Measurements from ENCODE around the gene RANGAP1. TPM values are rescaled to one million over a fixed set of nuclear protein-coding genes. Genes with fewer than 3 reads are reported as not detected.

Gene RANGAP1
- total and polyA plus RNA-seq, 2 of the 4 experiments (the other 2 are of a cell fraction), result 71.2 to 148 TPM

DNA sequence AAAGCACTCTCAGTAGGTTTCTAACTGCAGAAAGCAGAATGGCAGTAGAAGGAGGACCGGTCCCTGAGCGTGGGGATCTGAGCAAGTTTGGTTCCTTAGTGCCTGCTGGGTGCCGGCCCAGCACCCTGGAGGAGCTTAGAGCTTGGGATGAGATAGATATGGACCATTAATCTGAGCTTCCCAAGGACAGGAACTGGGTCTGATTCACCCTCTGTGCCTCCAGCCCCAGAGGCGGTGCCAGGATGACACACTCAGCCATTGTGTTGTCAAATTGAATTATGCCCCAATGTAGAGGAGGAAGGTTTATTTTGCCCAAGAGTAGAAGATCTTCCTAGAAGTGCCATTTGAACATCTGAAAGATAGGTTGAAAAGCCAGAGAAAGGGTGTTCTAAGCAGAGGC lies 19.7 kb upstream of the RANGAP1 start:
- ChIA-PET POLR2A (ENCODE audit: unreplicated experiment) (no interaction called here), CTCF (no interaction called here)
- DNase-seq (peak; percentile 73), ATAC-seq (ENCODE audit: low read depth) (peak; percentile 35)
- peaks cover 17 to 58% of the 10 kb centered on the region in 2 experiments; a peak in 3 of 4 replicates for H3K79me1 ChIP-seq (ENCODE audit: low read depth in 1 of 2, low read length in 2 of 2)
- no peaks in the 10 kb centered on the region for H3K9me3 ChIP-seq (ENCODE audit: control insufficient read depth, insufficient read depth, low read length)
- BruUV-seq (replicated peaks), result no TSS peak
- in situ Hi-C loops (cut with MboI; ENCODE audit: low sequenced_read_pairs) (no loop called here), dilution Hi-C loops (cut with HindIII; ENCODE audit: low sequenced_read_pairs, unreplicated experiment) (no loop called here), intact Hi-C loops (cut with micrococcal nuclease) (no loop called here)
- peak overlapping the region; percentile 33; the same call in 1 of the 2 replicates for H3K18ac ChIP-seq (ENCODE audit: low read depth, low read length)
- peak overlapping the region in 1 of 2 experiments; percentile 49; a peak in 1 of 4 replicates for H4K8ac ChIP-seq (ENCODE audit: low read depth in 2 of 2, low read length in 2 of 2)
- H4K5ac ChIP-seq (ENCODE audit: low read depth, low read length), result peak overlapping the region; percentile 43; the same call in 1 of the 2 replicates
- 100% methylated on average over 1 of the region's 4 CpGs; no CpG with 5 or more reads in 1 of the 2 experiments for WGBS, 2 experiments (ENCODE audit: extremely low coverage in 2 of 2, insufficient read length in 1 of 2)
- H2BK5ac ChIP-seq (ENCODE audit: low read depth, low read length, poor library complexity, severe bottlenecking), result peak overlapping the region; percentile 43
- no peak overlapping the region for H3K9ac ChIP-seq (ENCODE audit: low read depth, low read length)
- no peak overlapping the region for H2BK20ac ChIP-seq (ENCODE audit: low read depth, low read length)
- peaks cover 18% of the 10 kb centered on the region for H3K9me1 ChIP-seq (ENCODE audit: insufficient read depth, low read length)
- no peak overlapping the region for H2BK15ac ChIP-seq (ENCODE audit: low read depth, low read length)
- TF ChIP-seq, protein P1, sequence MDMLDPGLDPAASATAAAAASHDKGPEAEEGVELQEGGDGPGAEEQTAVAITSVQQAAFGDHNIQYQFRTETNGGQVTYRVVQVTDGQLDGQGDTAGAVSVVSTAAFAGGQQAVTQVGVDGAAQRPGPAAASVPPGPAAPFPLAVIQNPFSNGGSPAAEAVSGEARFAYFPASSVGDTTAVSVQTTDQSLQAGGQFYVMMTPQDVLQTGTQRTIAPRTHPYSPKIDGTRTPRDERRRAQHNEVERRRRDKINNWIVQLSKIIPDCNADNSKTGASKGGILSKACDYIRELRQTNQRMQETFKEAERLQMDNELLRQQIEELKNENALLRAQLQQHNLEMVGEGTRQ (IDR thresholded peaks at IDR 0.05; ENCODE audit: low read depth, low read length), result no peak
- TF ChIP-seq RAD21 (IDR thresholded peaks at IDR 0.05; ENCODE audit: low read length) (no peak), SMC3 (IDR thresholded peaks at IDR 0.05; ENCODE audit: low read depth, low read length) (no peak), MXI1 (IDR thresholded peaks at IDR 0.05; ENCODE audit: borderline replicate concordance, low read depth, low read length) (no peak), RCOR1 (IDR thresholded peaks at IDR 0.05; ENCODE audit: insufficient replicate concordance, low read length) (no peak), MAFK (IDR thresholded peaks at IDR 0.05; ENCODE audit: low read depth, low read length) (no peak), ELK1 (IDR thresholded peaks at IDR 0.05; ENCODE audit: borderline replicate concordance, low read depth, low read length) (no peak), MAZ (IDR thresholded peaks at IDR 0.05; ENCODE audit: borderline replicate concordance, low read depth, low read length) (no peak), CEBPB (IDR thresholded peaks at IDR 0.05; ENCODE audit: low read depth, low read length) (no peak), BHLHE40 (IDR thresholded peaks at IDR 0.05; ENCODE audit: low read depth, low read length) (no peak), FOS (IDR thresholded peaks at IDR 0.05; ENCODE audit: low read depth, low read length) (no peak), POLR2A (IDR thresholded peaks at IDR 0.05; ENCODE audit: low read depth, low read length) (no peak), NFE2L2 (IDR thresholded peaks at IDR 0.05; ENCODE audit: low read depth, low read length) (no peak), CHD1 (IDR thresholded peaks at IDR 0.05; ENCODE audit: low read depth, low read length) (no peak), RFX5 (IDR thresholded peaks at IDR 0.05; ENCODE audit: low read depth, low read length) (no peak)
- TF ChIP-seq, protein P2, sequence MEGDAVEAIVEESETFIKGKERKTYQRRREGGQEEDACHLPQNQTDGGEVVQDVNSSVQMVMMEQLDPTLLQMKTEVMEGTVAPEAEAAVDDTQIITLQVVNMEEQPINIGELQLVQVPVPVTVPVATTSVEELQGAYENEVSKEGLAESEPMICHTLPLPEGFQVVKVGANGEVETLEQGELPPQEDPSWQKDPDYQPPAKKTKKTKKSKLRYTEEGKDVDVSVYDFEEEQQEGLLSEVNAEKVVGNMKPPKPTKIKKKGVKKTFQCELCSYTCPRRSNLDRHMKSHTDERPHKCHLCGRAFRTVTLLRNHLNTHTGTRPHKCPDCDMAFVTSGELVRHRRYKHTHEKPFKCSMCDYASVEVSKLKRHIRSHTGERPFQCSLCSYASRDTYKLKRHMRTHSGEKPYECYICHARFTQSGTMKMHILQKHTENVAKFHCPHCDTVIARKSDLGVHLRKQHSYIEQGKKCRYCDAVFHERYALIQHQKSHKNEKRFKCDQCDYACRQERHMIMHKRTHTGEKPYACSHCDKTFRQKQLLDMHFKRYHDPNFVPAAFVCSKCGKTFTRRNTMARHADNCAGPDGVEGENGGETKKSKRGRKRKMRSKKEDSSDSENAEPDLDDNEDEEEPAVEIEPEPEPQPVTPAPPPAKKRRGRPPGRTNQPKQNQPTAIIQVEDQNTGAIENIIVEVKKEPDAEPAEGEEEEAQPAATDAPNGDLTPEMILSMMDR (conservative IDR thresholded peaks at IDR 0.05; ENCODE audit: low read depth, low read length), result no peak
- no peak overlapping the region; the same call in 1 of the 2 replicates for H3K14ac ChIP-seq (replicated peaks; ENCODE audit: low read depth, low read length)
- H3K27me3 ChIP-seq (ENCODE audit: control insufficient read depth, insufficient read depth, low read length), result no peaks in the 10 kb centered on the region
- peak overlapping the region; percentile 61; the same call in 1 of the 2 replicates for H4K91ac ChIP-seq (ENCODE audit: insufficient read depth, low read depth, low read length)
- peaks cover 23% of the 10 kb centered on the region for H3K4me1 ChIP-seq (ENCODE audit: control insufficient read depth, insufficient read depth, low read length)
- no peak overlapping the region for H2AFZ ChIP-seq (replicated peaks; ENCODE audit: low read length, poor library complexity)
- peak overlapping the region; percentile 67; the same call in 1 of the 2 replicates for H3K23ac ChIP-seq (ENCODE audit: low read depth, low read length)
- peaks cover 53% of the 10 kb centered on the region for H4K20me1 ChIP-seq (ENCODE audit: insufficient read depth, low read length)
- H2AK5ac ChIP-seq (ENCODE audit: low read depth, low read length), result peak overlapping the region; percentile 35; the same call in 1 of the 2 replicates
- H2BK120ac ChIP-seq (ENCODE audit: low read depth, low read length), result no peak overlapping the region; the same call in 1 of the 2 replicates
- no peak overlapping the region for H3K4me3 ChIP-seq (ENCODE audit: insufficient read depth, low read depth, low read length)
- no peak overlapping the region for H3K56ac ChIP-seq (ENCODE audit: extremely low read depth, insufficient read depth, low read length)
- H3K4me2 ChIP-seq (ENCODE audit: low read depth, low read length), result peak overlapping the region; percentile 64
- peak overlapping the region; percentile 34 for H3K27ac ChIP-seq (ENCODE audit: insufficient read depth, low read length)
- no peak overlapping the region for H2AK9ac ChIP-seq (replicated peaks; ENCODE audit: low read depth, low read length, poor library complexity)
- H3K36me3 ChIP-seq (ENCODE audit: control insufficient read depth, insufficient read depth, low read length), result peaks cover 19% of the 10 kb centered on the region
- peak overlapping the region; percentile 34 for H3K4ac ChIP-seq (ENCODE audit: low read depth, low read length)
